HepG2 (cell line): Measurements from ENCODE around the gene JCAD. TPM values are rescaled to one million over a fixed set of nuclear protein-coding genes. Genes with fewer than 3 reads are reported as not detected.

ENCODE experiments used
- ATAC-seq: fragments of 200-7000 bp; cut with Tn5 transposase; 3 replicates; pipeline ENCODE4 v1.9.1; 2020; ENCODE audit warnings: mild to moderate bottlenecking, moderate library complexity
- BruUV-seq: library from RNA; stranded (reverse); fragments of 400-500 nt; replicated peaks from 2 replicates; lab custom pipeline; 2021; lab: Mats Ljungman, UMichigan
- CTCF ChIA-PET: fragments of 300-600 bp; formaldehyde crosslinking; extraction: SDS; loops from one replicate; lab custom pipeline; 2021; ENCODE audit warnings: low total read pairs, inconsistent platforms, low intra/inter-chr PET ratio; lab: Yijun Ruan, JAX
- POLR2A ChIA-PET: fragments of 350-600 bp; sonication (Branson Sonifier 250); formaldehyde crosslinking; loops from one replicate; lab custom pipeline; 2020; ENCODE audit warnings: antibody characterized with exemption, inconsistent platforms; lab: Yijun Ruan, JAX
- DNase-seq: peaks from one replicate; pipeline ENCODE4 v3.0.0-alpha.2; 2015; ENCODE audit warnings: low spot score
- FAIRE-seq: peaks from 3 replicates; lab custom pipeline; 2011; peaks lifted over from hg19 to GRCh38; lab: Jason Lieb, UNC
- H2AFZ ChIP-seq: one replicate; pipeline ENCODE4 v1.6.1; 2011; ENCODE audit warnings: low read length, inconsistent platforms
- H3K27ac ChIP-seq: fragments of 300-600 bp; 3 replicates; pipeline ENCODE4 v1.8.0; 2011; ENCODE audit warnings: mixed run types, mild to moderate bottlenecking, mixed read lengths, low read length, inconsistent platforms; ENCODE audit not compliant: insufficient read depth; ENCODE audit errors: extremely low read length
- H3K27me3 ChIP-seq, 2 experiments: fragments of 200-600 bp in 1 of 2; 2 replicates in 1 of 2; 3 replicates in 1 of 2; pipeline versions ENCODE4 v1.6.0 to v1.8.0; 2011; ENCODE audit warnings: low read length in 2 of 2, mild to moderate bottlenecking in 2 of 2, moderate library complexity in 2 of 2, inconsistent platforms in 1 of 2; ENCODE audit not compliant: insufficient read depth in 2 of 2, control insufficient read depth in 1 of 2
- H3K36me3 ChIP-seq, 2 experiments: fragments of 200-600 bp in 1 of 2; replicated peaks in 1 of 2; 2 replicates in 1 of 2; 3 replicates in 1 of 2; pipeline versions ENCODE4 v1.5.1 to v1.8.0; 2011; ENCODE audit warnings: low read length in 2 of 2, inconsistent platforms in 1 of 2; ENCODE audit not compliant: insufficient read depth in 2 of 2, control insufficient read depth in 1 of 2
- H3K4me1 ChIP-seq: 2 replicates; pipeline ENCODE4 v1.5.1; 2012; ENCODE audit warnings: low read length, inconsistent platforms; ENCODE audit not compliant: insufficient read depth
- H3K4me2 ChIP-seq: 2 replicates; pipeline ENCODE4 v1.6.0; 2011; ENCODE audit warnings: low read depth, low read length, inconsistent platforms
- H3K4me3 ChIP-seq, 3 experiments: fragments of 200-600 bp in 1 of 3; sonication (generic), shearing (Covaris generic) in 1 of 3; replicated peaks in 1 of 3; 2 replicates each; pipeline ENCODE4 v1.5.1; 2011 to 2016; ENCODE audit warnings: low read length in 3 of 3, inconsistent platforms in 2 of 3, low read depth in 2 of 3, mild to moderate bottlenecking in 2 of 3, control low read depth in 1 of 3, mixed read lengths in 1 of 3; ENCODE audit not compliant: insufficient read depth in 1 of 3
- H3K79me2 ChIP-seq: one replicate; pipeline ENCODE4 v1.6.1; 2011; ENCODE audit warnings: low read length, inconsistent platforms; ENCODE audit not compliant: insufficient read depth
- H3K9ac ChIP-seq: 2 replicates; pipeline ENCODE4 v1.6.0; 2011; ENCODE audit warnings: mild to moderate bottlenecking, low read depth, low read length, inconsistent platforms; ENCODE audit not compliant: insufficient read depth
- H3K9me3 ChIP-seq: 2 replicates; pipeline ENCODE4 v1.5.1; 2012; ENCODE audit warnings: mild to moderate bottlenecking, low read length
- H4K20me1 ChIP-seq: 2 replicates; pipeline ENCODE4 v1.6.0; 2011; ENCODE audit warnings: inconsistent platforms, mild to moderate bottlenecking, low read length, moderate library complexity; ENCODE audit not compliant: insufficient read depth
- FOSL2 ChIP-seq: sonication (generic); formaldehyde crosslinking; IDR thresholded peaks from 2 replicates; pipeline ENCODE4 v1.4.0; 2020; ENCODE audit warnings: missing genetic modification reagents
- GPBP1L1 ChIP-seq: sonication (generic); formaldehyde crosslinking; IDR thresholded peaks from 2 replicates; pipeline ENCODE4 v1.5.0; 2020; ENCODE audit warnings: mild to moderate bottlenecking, missing genetic modification reagents
- MED1 ChIP-seq: sonication (generic); formaldehyde crosslinking; IDR thresholded peaks from 2 replicates; pipeline ENCODE4 v1.4.0; 2020; ENCODE audit warnings: missing genetic modification reagents
- MTA1 ChIP-seq: sonication (generic); formaldehyde crosslinking; IDR thresholded peaks from 2 replicates; pipeline ENCODE4 v1.4.0; 2020; ENCODE audit warnings: missing genetic modification reagents, mild to moderate bottlenecking, borderline replicate concordance
- PATZ1 ChIP-seq: sonication (generic); formaldehyde crosslinking; IDR thresholded peaks from 2 replicates; pipeline ENCODE4 v1.4.0; 2020; ENCODE audit warnings: missing genetic modification reagents
- POLR2AphosphoS2 ChIP-seq: IDR thresholded peaks from 2 replicates; pipeline ENCODE4 v1.6.1; 2011; ENCODE audit warnings: low read depth, low read length, improper control_type of control experiment
- RARG ChIP-seq: sonication (generic); formaldehyde crosslinking; IDR thresholded peaks from 2 replicates; pipeline ENCODE4 v1.4.0; 2020; ENCODE audit warnings: low read depth, mild to moderate bottlenecking, missing genetic modification reagents
- SMC3 ChIP-seq: IDR thresholded peaks from 2 replicates; pipeline ENCODE4 v1.6.1; 2011; ENCODE audit warnings: low read length, improper control_type of control experiment
- ZNF232 ChIP-seq: sonication (generic); formaldehyde crosslinking; IDR thresholded peaks from 2 replicates; pipeline ENCODE4 v1.4.0; 2020; ENCODE audit warnings: missing genetic modification reagents, borderline replicate concordance
- ZNF496 ChIP-seq: sonication (generic); formaldehyde crosslinking; IDR thresholded peaks from 2 replicates; pipeline ENCODE4 v1.8.1; 2023; ENCODE audit warnings: mild to moderate bottlenecking, moderate library complexity, missing genetic modification reagents; ENCODE audit not compliant: insufficient replicate concordance
- ZNF563 ChIP-seq: sonication (generic); formaldehyde crosslinking; IDR thresholded peaks from 2 replicates; pipeline ENCODE4 v1.8.0; 2022; ENCODE audit warnings: mild to moderate bottlenecking, moderate library complexity, missing genetic modification reagents
- ZNF713 ChIP-seq: sonication (generic); formaldehyde crosslinking; IDR thresholded peaks from 2 replicates; pipeline ENCODE4 v1.4.0; 2020; ENCODE audit warnings: mild to moderate bottlenecking, missing genetic modification reagents
- WGBS: methylation state at CpG from one replicate; pipeline ENCODE4 v1.1.6; 2017; ENCODE audit warnings: low lambda C conversion rate; 5-methylcytosine and 5-hydroxymethylcytosine counted together
- in situ Hi-C: cut with HindIII; loops from 2 replicates; pipeline ENCODE4 v1.10.0; 2017; ENCODE audit warnings: low pct_unique_long_range_greater_than_20kb; ENCODE audit not compliant: extremely low pct_ligation_motif_present
- intact Hi-C: fragments of 100-400 bp; cut with micrococcal nuclease; formaldehyde crosslinking; loops from one replicate; pipeline ENCODE4 v1.10.0; 2022; ENCODE audit not compliant: unreplicated experiment
- polyA plus RNA-seq, 8 experiments: library from polyadenylated mRNA; depleted of rRNA in 3 of 8; stranded (reverse) in 7 of 8; unstranded in 1 of 8; fragments of >200 nt; fragmentation: Illumina TruSeq in 4 of 8; extraction: Trizol in 4 of 8; gene quantifications; 2 replicates each; pipeline versions ENCODE4 v1.2.1 to v1.2.3, GENCODE V29; 2011 to 2016; ENCODE audit warnings: low read depth in 4 of 8, missing spikeins in 1 of 8, mixed read lengths in 1 of 8; ENCODE audit not compliant: insufficient read depth in 1 of 8
- total RNA-seq, 5 experiments: library from RNA; depleted of rRNA; stranded (reverse); fragments of >200 nt; fragmentation: Illumina TruSeq; extraction: Trizol; gene quantifications; 2 replicates each; pipeline ENCODE4 v1.2.3, GENCODE V29; 2016; ENCODE audit warnings: low read depth in 1 of 5

Gene JCAD
- total and polyA plus RNA-seq, 2 of the 13 experiments (the other 11 are each of a cell fraction or from before 2014, with no cell fraction given) = 0.04 to 0.08 TPM

- Histone ChIP-seq H3K27ac (no peak overlapping the region), H3K9ac (no peak overlapping the region), H3K9me3 (no peaks in the 10 kb centered on the region), H3K4me3 (no peak overlapping the region), H3K4me2 (no peak overlapping the region), H2AFZ (no peak overlapping the region), H3K36me3 (no peaks in the 10 kb centered on the region), H3K4me1 (no peaks in the 10 kb centered on the region), H3K27me3 (no peaks in the 10 kb centered on the region; a peak in 1 of 5 replicates), H3K79me2 (no peaks in the 10 kb centered on the region), H4K20me1 (no peaks in the 10 kb centered on the region)
- WGBS = 74% methylated on average over 15 of the region's 15 CpGs
- in situ Hi-C loops = no loop called here
- intact Hi-C loops = no loop called here
- FAIRE-seq (no peak), DNase-seq (no peak), ATAC-seq (no peak)
- BruUV-seq = no TSS peak
- no peak for TF ChIP-seq ZNF232 (CRISPR knock-in tag)
- no peak for TF ChIP-seq SMC3
- CTCF ChIA-PET = no interaction called here
- POLR2A ChIA-PET = no interaction called here
These were observed 24.8 kb downstream of the JCAD start for GRCh38 chr10:30034433-30035137.

GRCh38 chr10:30032125-30032524 is 27.3 kb downstream of the JCAD start:
- CTCF ChIA-PET = no interaction called here
- no peaks in the 10 kb centered on the region for H3K36me3 ChIP-seq
- BruUV-seq = no TSS peak
- H3K4me1 ChIP-seq = peaks cover 8% of the 10 kb centered on the region; the same call in 1 of the 2 replicates
- H3K9ac ChIP-seq = no peak overlapping the region
- no peak for FAIRE-seq
- no peaks in the 10 kb centered on the region for H3K9me3 ChIP-seq
- no peak overlapping the region for H3K27ac ChIP-seq
- H3K4me3 ChIP-seq = no peak overlapping the region
- no peak for TF ChIP-seq POLR2AphosphoS2
- no peak for TF ChIP-seq ZNF496 (CRISPR knock-in tag)
- no peak for TF ChIP-seq MTA1
- TF ChIP-seq RARG = no peak
- no peak for TF ChIP-seq FOSL2 (CRISPR knock-in tag)
- no peak for TF ChIP-seq MED1 (CRISPR knock-in tag)
- TF ChIP-seq GPBP1L1 = no peak
- no peak for TF ChIP-seq PATZ1 (CRISPR knock-in tag)
- TF ChIP-seq ZNF563 (CRISPR knock-in tag) = no peak
- TF ChIP-seq ZNF713 = no peak
- POLR2A ChIA-PET = no interaction called here
- no peaks in the 10 kb centered on the region for H3K79me2 ChIP-seq
- no peak overlapping the region for H3K4me2 ChIP-seq
- no peaks in the 10 kb centered on the region for H4K20me1 ChIP-seq
- 72% methylated on average over 1 of the region's 1 CpG for WGBS
- no peak overlapping the region for H2AFZ ChIP-seq
- no peak for DNase-seq
- H3K27me3 ChIP-seq = no peaks in the 10 kb centered on the region; a peak in 2 of 5 replicates
- intact Hi-C loops (no loop called here), in situ Hi-C loops (no loop called here)
- no peak for ATAC-seq
